ENCODE data around the gene ASCC3. TPM values are rescaled to one million over a fixed set of nuclear protein-coding genes. Genes with fewer than 3 reads are reported as not detected.

The ASCC3 gene
- total RNA-seq, 1 donor, result 47.5 TPM

- peaks cover 100% of the 10 kb centered on the region for H3K27me3 ChIP-seq (ENCODE audit: insufficient read depth, low read length)
- H3K9me3 ChIP-seq (ENCODE audit: low read depth, low read length), result no peaks in the 10 kb centered on the region
- H3K4me3 ChIP-seq (ENCODE audit: low read length), result no peak overlapping the region
- peaks cover 18% of the 10 kb centered on the region for H3K4me1 ChIP-seq (ENCODE audit: insufficient read depth, low read length)
These were observed 416.8 kb downstream of the ASCC3 start for GRCh38 chr6:100464162-100464851.

- no peak overlapping the region for H3K4me3 ChIP-seq (ENCODE audit: low read length)
- H3K9me3 ChIP-seq (ENCODE audit: low read depth, low read length), result no peaks in the 10 kb centered on the region
- H3K27me3 ChIP-seq (ENCODE audit: insufficient read depth, low read length), result peaks cover 100% of the 10 kb centered on the region
- peaks cover 18% of the 10 kb centered on the region for H3K4me1 ChIP-seq (ENCODE audit: insufficient read depth, low read length)
These were observed 417.4 kb downstream of the ASCC3 start for GRCh38 chr6:100463630-100464161.

- no peak overlapping the region for H3K4me3 ChIP-seq (ENCODE audit: low read length)
- peaks cover 100% of the 10 kb centered on the region for H3K27me3 ChIP-seq (ENCODE audit: insufficient read depth, low read length)
- no peaks in the 10 kb centered on the region for H3K9me3 ChIP-seq (ENCODE audit: low read depth, low read length)
- peaks cover 18% of the 10 kb centered on the region for H3K4me1 ChIP-seq (ENCODE audit: insufficient read depth, low read length)
These were observed 418.2 kb downstream of the ASCC3 start for GRCh38 chr6:100462706-100463629.

GRCh38 chr6:100461917-100462705 is 419.0 kb downstream of the ASCC3 start:
- Histone ChIP-seq H3K9me3 (ENCODE audit: low read depth, low read length) (no peaks in the 10 kb centered on the region), H3K27me3 (ENCODE audit: insufficient read depth, low read length) (peaks cover 100% of the 10 kb centered on the region), H3K4me3 (ENCODE audit: low read length) (no peak overlapping the region), H3K4me1 (ENCODE audit: insufficient read depth, low read length) (peaks cover 18% of the 10 kb centered on the region)

- Histone ChIP-seq H3K9me3 (ENCODE audit: low read depth, low read length) (no peaks in the 10 kb centered on the region), H3K4me3 (ENCODE audit: low read length) (no peak overlapping the region), H3K27me3 (ENCODE audit: insufficient read depth, low read length) (peaks cover 100% of the 10 kb centered on the region), H3K4me1 (ENCODE audit: insufficient read depth, low read length) (peaks cover 18% of the 10 kb centered on the region)
These were observed 419.7 kb downstream of the ASCC3 start for GRCh38 chr6:100461278-100461916.

GRCh38 chr6:100460650-100461204 is 420.4 kb downstream of the ASCC3 start:
- H3K4me1 ChIP-seq (ENCODE audit: insufficient read depth, low read length), result peaks cover 18% of the 10 kb centered on the region
- peaks cover 100% of the 10 kb centered on the region for H3K27me3 ChIP-seq (ENCODE audit: insufficient read depth, low read length)
- H3K4me3 ChIP-seq (ENCODE audit: low read length), result no peak overlapping the region
- no peaks in the 10 kb centered on the region for H3K9me3 ChIP-seq (ENCODE audit: low read depth, low read length)

- Histone ChIP-seq H3K4me1 (ENCODE audit: insufficient read depth, low read length) (peaks cover 11% of the 10 kb centered on the region), H3K9me3 (ENCODE audit: low read depth, low read length) (no peaks in the 10 kb centered on the region), H3K27me3 (ENCODE audit: insufficient read depth, low read length) (peaks cover 100% of the 10 kb centered on the region), H3K4me3 (ENCODE audit: low read length) (no peak overlapping the region)
These were observed 421.4 kb downstream of the ASCC3 start for GRCh38 chr6:100459592-100460184.

- no peak overlapping the region for H3K4me3 ChIP-seq (ENCODE audit: low read length)
- H3K9me3 ChIP-seq (ENCODE audit: low read depth, low read length), result no peaks in the 10 kb centered on the region
- peaks cover 100% of the 10 kb centered on the region for H3K27me3 ChIP-seq (ENCODE audit: insufficient read depth, low read length)
- peaks cover 4% of the 10 kb centered on the region for H3K4me1 ChIP-seq (ENCODE audit: insufficient read depth, low read length)
These were observed 422.1 kb downstream of the ASCC3 start for GRCh38 chr6:100458841-100459591.
